GM13976 (cell line): ENCODE results near the gene CACNA2D3.

Source experiments
- DNase-seq: peaks from one replicate; pipeline ENCODE4 v3.0.0; 2012; ENCODE audit warnings: low spot score
- in situ Hi-C: fragments of 300-500 bp; cut with MboI; formaldehyde crosslinking; loops from one replicate; pipeline ENCODE4 v1.12.0; 2022; ENCODE audit warnings: low sequenced_read_pairs, mixed read lengths, inconsistent platforms; ENCODE audit not compliant: unreplicated experiment
- TF ChIP-seq, protein P1 (sequence below): IDR thresholded peaks from 2 replicates; pipeline ENCODE4 v1.5.1; 2012; ENCODE audit warnings: borderline replicate concordance, mild to moderate bottlenecking; ENCODE audit not compliant: insufficient read depth; ENCODE audit errors: extremely low read depth, missing control alignments, control extremely low read depth

CACNA2D3 gene

DNA sequence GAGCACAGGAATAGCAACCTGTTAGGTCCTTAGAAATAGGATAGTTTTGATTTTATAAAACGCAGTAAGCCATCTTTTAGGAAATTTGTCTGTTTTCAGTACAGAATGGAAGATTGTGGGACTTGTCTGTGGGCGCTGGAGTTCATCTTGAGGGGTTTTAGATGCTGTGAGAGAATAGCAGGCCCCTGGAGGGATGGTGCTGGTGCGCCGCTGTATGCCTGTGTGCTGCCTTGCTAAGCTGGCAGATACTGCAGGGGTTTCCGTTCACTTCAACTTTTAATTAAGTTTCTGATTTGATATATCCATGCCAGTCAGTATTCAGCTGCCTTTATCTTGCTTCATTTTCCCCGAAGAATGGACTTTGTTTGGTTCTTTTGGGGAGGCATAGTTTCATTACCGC, 4.2 kb downstream of the CACNA2D3 start:
- DNase-seq: no peak
- in situ Hi-C loops: no loop called here
- TF ChIP-seq, protein P1, sequence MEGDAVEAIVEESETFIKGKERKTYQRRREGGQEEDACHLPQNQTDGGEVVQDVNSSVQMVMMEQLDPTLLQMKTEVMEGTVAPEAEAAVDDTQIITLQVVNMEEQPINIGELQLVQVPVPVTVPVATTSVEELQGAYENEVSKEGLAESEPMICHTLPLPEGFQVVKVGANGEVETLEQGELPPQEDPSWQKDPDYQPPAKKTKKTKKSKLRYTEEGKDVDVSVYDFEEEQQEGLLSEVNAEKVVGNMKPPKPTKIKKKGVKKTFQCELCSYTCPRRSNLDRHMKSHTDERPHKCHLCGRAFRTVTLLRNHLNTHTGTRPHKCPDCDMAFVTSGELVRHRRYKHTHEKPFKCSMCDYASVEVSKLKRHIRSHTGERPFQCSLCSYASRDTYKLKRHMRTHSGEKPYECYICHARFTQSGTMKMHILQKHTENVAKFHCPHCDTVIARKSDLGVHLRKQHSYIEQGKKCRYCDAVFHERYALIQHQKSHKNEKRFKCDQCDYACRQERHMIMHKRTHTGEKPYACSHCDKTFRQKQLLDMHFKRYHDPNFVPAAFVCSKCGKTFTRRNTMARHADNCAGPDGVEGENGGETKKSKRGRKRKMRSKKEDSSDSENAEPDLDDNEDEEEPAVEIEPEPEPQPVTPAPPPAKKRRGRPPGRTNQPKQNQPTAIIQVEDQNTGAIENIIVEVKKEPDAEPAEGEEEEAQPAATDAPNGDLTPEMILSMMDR: no peak

DNA sequence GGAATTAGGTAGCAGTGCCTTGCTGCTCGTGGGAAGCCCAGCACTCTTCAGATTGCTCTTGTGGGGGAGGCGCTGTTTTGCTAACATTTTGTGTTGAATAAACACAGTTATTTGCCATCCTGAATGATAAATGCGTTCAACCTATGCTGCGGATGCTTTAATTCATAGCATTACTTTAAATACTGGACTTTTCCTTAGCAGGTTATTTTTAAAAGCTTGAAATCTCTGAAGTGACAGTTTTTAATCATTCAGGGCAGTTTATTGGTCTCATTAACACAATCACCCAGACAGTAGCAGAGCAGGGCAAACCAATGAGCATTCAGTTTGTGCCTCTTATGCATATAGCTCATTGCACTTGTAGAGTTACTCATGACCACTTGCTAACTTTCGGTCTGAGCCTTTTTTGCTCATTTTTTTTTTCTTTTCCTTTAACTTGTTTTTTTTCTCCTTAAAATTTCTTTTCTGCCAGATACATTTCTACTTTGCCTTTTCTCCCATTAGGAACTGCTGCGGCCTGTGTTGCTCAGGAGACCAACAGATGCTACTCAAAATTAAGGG, 5.2 kb downstream of the CACNA2D3 start:
- in situ Hi-C loops: no loop called here
- DNase-seq: no peak
- TF ChIP-seq, protein P1: no peak

DNA sequence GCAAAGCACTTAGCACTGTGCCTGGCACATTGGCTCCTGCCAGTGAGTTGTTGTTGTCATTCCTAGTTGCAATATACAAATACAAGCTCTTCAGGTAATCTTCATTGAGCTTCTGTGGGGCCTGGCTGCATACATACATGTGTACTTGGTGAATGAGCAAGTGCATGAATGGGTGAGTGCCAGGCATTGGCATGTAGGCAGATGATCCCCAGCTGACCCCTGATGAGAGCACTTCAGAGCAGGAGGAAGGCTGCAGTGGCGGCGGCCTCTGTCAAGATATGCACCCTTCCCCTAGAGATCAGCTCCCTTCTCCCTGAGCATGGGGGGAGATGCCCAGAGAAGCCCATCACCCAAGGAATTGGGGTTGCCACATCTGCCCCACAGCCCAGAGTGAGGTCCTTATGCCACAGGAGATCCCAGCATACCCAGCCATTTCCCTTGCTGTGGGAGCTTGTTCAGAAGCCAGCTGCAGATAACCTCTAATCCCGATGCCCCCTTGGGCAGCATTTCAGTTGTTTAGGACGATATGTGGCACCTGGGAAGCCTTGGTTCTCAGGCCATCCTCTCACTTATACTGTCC, 8.8 kb downstream of the CACNA2D3 start:
- TF ChIP-seq, protein P1: no peak
- in situ Hi-C loops: no loop called here
- DNase-seq: no peak

DNA sequence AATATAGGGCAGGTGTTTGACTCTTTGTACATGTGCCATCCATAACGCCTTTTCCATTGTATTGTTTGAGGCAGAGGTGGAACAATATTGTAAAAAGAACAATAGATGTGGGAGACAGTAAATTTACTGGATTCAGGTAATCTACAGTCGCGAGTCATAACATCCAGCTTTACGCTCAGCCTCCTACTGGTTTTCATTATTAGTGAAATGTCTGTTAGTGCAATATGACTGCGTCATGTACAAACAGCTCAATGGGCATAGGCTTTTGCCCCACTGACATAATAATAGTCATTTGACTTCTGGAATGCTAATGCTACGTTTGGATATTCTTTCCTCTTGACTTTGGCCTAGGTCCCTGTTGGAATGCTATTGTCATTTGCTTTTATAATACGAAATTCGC, 9.5 kb downstream of the CACNA2D3 start:
- DNase-seq: no peak
- TF ChIP-seq, protein P1: no peak
- in situ Hi-C loops: no loop called here

DNA sequence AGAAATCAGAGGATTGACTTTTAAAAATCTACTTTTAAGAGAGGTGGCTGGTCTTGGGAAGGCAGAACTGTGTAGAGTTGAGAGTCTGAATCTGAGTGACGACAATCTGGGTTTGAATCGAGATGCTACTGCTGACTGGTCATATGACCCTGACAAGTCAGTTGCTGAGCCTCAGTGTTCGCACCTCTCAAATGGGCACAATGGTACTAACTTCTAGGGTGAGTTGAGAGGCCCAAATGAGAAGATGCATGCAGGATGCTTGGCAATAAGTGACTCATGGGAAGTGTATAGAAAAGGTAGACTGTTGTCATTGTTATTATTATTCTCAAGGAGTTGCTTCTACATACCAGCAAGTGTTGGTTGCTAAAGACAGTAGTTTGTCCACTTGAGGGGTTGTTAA, 10.3 kb downstream of the CACNA2D3 start:
- DNase-seq: no peak
- in situ Hi-C loops: no loop called here
- TF ChIP-seq, protein P1: no peak

DNA sequence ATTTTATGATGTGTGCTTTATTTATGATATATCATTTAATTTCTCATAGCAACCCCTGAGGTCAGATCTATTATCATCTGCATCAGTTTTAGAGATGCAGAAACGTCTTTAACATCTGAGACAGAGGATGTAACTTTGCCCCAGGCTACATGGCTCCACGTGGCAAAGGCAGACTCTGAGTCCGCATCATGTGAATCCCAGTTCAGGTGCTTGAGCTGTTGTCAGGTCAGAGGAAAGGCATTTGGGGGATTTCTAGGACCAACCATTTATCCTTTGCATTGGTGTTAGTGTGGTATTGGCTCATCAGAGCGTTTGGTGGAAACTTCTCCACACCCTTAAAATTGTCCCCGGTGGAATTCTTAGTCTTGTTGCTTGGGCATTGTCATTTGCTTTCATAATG, 10.8 kb downstream of the CACNA2D3 start:
- DNase-seq: no peak
- TF ChIP-seq, protein P1: no peak
- in situ Hi-C loops: no loop called here
